GM23338 (cell line): ENCODE measurements around the gene FRAT1. TPM values are rescaled to one million over a fixed set of nuclear protein-coding genes. Genes with fewer than 3 reads are reported as not detected.
A peak's percentile ranks its signal among the peaks of the same experiment; 100 is the strongest.

Experiments used
- ATAC-seq: fragments of 200-7000 bp; cut with Tn5 transposase; 3 replicates; pipeline ENCODE4 v1.9.1; 2020
- DNase-seq: peaks from one replicate; pipeline ENCODE4 v3.0.0-alpha.2; 2015; ENCODE audit warnings: low spot score
- H2AFZ ChIP-seq: fragments of 200-600 bp; sonication (generic); 2 replicates; pipeline ENCODE4 v1.8.0; 2016; ENCODE audit warnings: antibody characterized with exemption, mild to moderate bottlenecking, moderate library complexity
- H3F3A ChIP-seq: fragments of 200-600 bp; sonication (generic); replicated peaks from 2 replicates; pipeline ENCODE4 v1.8.0; 2017; ENCODE audit warnings: antibody characterized with exemption, mixed run types, low read depth
- H3K27ac ChIP-seq: fragments of 200-600 bp; sonication (generic); 2 replicates; pipeline ENCODE4 v1.6.1; 2016; ENCODE audit warnings: low read depth
- H3K27me3 ChIP-seq: fragments of 200-600 bp; sonication (generic); 2 replicates; pipeline ENCODE4 v1.8.0; 2016; ENCODE audit warnings: mild to moderate bottlenecking, mixed run types, moderate library complexity; ENCODE audit not compliant: insufficient read depth
- H3K36me3 ChIP-seq: fragments of 200-600 bp; sonication (generic); 2 replicates; pipeline ENCODE4 v1.8.0; 2016; ENCODE audit warnings: mild to moderate bottlenecking; ENCODE audit not compliant: insufficient read depth
- H3K4me1 ChIP-seq: fragments of 200-600 bp; sonication (generic); 2 replicates; pipeline ENCODE4 v1.8.0; 2016; ENCODE audit warnings: mild to moderate bottlenecking, moderate library complexity; ENCODE audit not compliant: insufficient read depth
- H3K4me2 ChIP-seq: fragments of 200-600 bp; sonication (generic); 2 replicates; pipeline ENCODE4 v1.7.1; 2017; ENCODE audit warnings: mixed run types
- H3K4me3 ChIP-seq: fragments of 200-600 bp; sonication (generic); 2 replicates; pipeline ENCODE4 v1.6.1; 2016; ENCODE audit warnings: mixed run types
- H3K79me2 ChIP-seq: fragments of 200-600 bp; sonication (generic); replicated peaks from 2 replicates; pipeline ENCODE4 v1.8.0; 2017; ENCODE audit warnings: mild to moderate bottlenecking; ENCODE audit not compliant: insufficient read depth
- H3K9me2 ChIP-seq: fragments of 200-600 bp; sonication (generic); 2 replicates; pipeline ENCODE4 v1.8.0; 2017; ENCODE audit not compliant: insufficient read depth
- H4K20me1 ChIP-seq: fragments of 200-600 bp; sonication (generic); replicated peaks from 2 replicates; pipeline ENCODE4 v1.8.0; 2017; ENCODE audit warnings: mild to moderate bottlenecking; ENCODE audit not compliant: insufficient read depth
- H3K27ac Mint-ChIP-seq: 2 replicates; pipeline ENCODE4 v1.8.0; 2020; ENCODE audit warnings: inconsistent platforms, mild to moderate bottlenecking, moderate library complexity, mixed read lengths
- H3K27me3 Mint-ChIP-seq: 3 replicates; pipeline ENCODE4 v1.8.0; 2022; ENCODE audit warnings: low read depth, mild to moderate bottlenecking, moderate library complexity, mixed read lengths, inconsistent platforms; ENCODE audit not compliant: insufficient read depth, poor library complexity
- H3K36me3 Mint-ChIP-seq: 3 replicates; pipeline ENCODE4 v1.8.0; 2021; ENCODE audit warnings: low read depth, mild to moderate bottlenecking, inconsistent platforms, moderate library complexity, mixed read lengths
- H3K4me1 Mint-ChIP-seq: 3 replicates; pipeline ENCODE4 v1.8.0; 2020; ENCODE audit warnings: mild to moderate bottlenecking, inconsistent platforms, mixed read lengths
- H3K4me3 Mint-ChIP-seq: 3 replicates; pipeline ENCODE4 v1.8.0; 2021; ENCODE audit warnings: moderate library complexity, mild to moderate bottlenecking, inconsistent platforms, mixed read lengths
- H3K9me3 Mint-ChIP-seq: 3 replicates; pipeline ENCODE4 v1.8.0; 2020; ENCODE audit warnings: moderate library complexity, mild to moderate bottlenecking, inconsistent platforms, mixed read lengths
- CREB1 ChIP-seq: fragments of 250-450 bp; sonication (Bioruptor Pico); IDR thresholded peaks from 2 replicates; pipeline ENCODE4 v1.5.0; 2020; ENCODE audit warnings: low read depth, mild to moderate bottlenecking, moderate library complexity
- EZH2 ChIP-seq: fragments of 200-600 bp; sonication (generic); IDR thresholded peaks from one replicate; pipeline ENCODE4 v1.8.0; 2017; ENCODE audit warnings: antibody characterized with exemption, mild to moderate bottlenecking, low read depth; ENCODE audit not compliant: unreplicated experiment
- EZH2phosphoT487 ChIP-seq: fragments of 200-600 bp; sonication (generic); IDR thresholded peaks from one replicate; pipeline ENCODE4 v1.8.1; 2018; ENCODE audit warnings: antibody characterized with exemption; ENCODE audit not compliant: unreplicated experiment
- JUNB ChIP-seq: IDR thresholded peaks from one replicate; pipeline ENCODE4 v1.6.1; 2016; ENCODE audit warnings: antibody characterized with exemption; ENCODE audit not compliant: unreplicated experiment
- NANOG ChIP-seq: IDR thresholded peaks from 2 replicates; pipeline ENCODE4 v1.6.1; 2016; ENCODE audit warnings: antibody characterized with exemption, borderline replicate concordance
- POLR2AphosphoS5 ChIP-seq: IDR thresholded peaks from 2 replicates; pipeline ENCODE4 v1.6.1; 2016; ENCODE audit warnings: antibody characterized with exemption, low read depth
- STAT1 ChIP-seq: IDR thresholded peaks from one replicate; pipeline ENCODE4 v1.6.1; 2016; ENCODE audit warnings: antibody characterized with exemption; ENCODE audit not compliant: unreplicated experiment
- ZNF114 ChIP-seq: fragments of 250-450 bp; sonication (Bioruptor Pico); IDR thresholded peaks from 2 replicates; pipeline ENCODE4 v1.5.0; 2020; ENCODE audit warnings: mild to moderate bottlenecking, moderate library complexity
- ZNF331 ChIP-seq: fragments of 250-450 bp; sonication (Bioruptor Pico); IDR thresholded peaks from 2 replicates; pipeline ENCODE4 v1.5.0; 2020; ENCODE audit warnings: low read depth, mild to moderate bottlenecking, moderate library complexity
- polyA plus RNA-seq: library from polyadenylated mRNA; unstranded; fragments of >200 nt; fragmentation: Nextera tagmentation; extraction: Ambion mirVana; gene quantifications from 2 replicates; pipeline ENCODE4 v1.2.1, GENCODE V29; 2016
- total RNA-seq: library from RNA; depleted of rRNA; stranded (reverse); fragments of >200 nt; shearing (Covaris generic); gene quantifications from 2 replicates; pipeline ENCODE4 v1.2.3, GENCODE V29; 2014
- TF ChIP-seq, protein P1 (sequence below): IDR thresholded peaks from 2 replicates; pipeline ENCODE4 v1.6.1; 2016; ENCODE audit warnings: antibody characterized with exemption
- TF ChIP-seq, protein P2 (sequence below), 2 experiments: fragments of 200-600 bp in 1 of 2; sonication (generic) in 1 of 2; conservative IDR thresholded peaks; 2 replicates each; pipeline versions ENCODE4 v1.5.1 to v1.6.1; 2016 to 2017; ENCODE audit warnings: antibody characterized with exemption in 2 of 2, low read depth in 2 of 2, mild to moderate bottlenecking in 2 of 2, moderate library complexity in 1 of 2
- TF ChIP-seq, protein P3 (sequence below): fragments of 250-450 bp; sonication (Bioruptor Pico); IDR thresholded peaks from 2 replicates; pipeline ENCODE4 v1.5.0; 2020; ENCODE audit warnings: mild to moderate bottlenecking, moderate library complexity
- TF ChIP-seq, protein P4 (sequence below): IDR thresholded peaks from one replicate; pipeline ENCODE4 v1.6.1; 2018; ENCODE audit warnings: antibody characterized with exemption; ENCODE audit not compliant: unreplicated experiment

Gene FRAT1
- total and polyA plus RNA-seq, 2 experiments from 2014 or later: 1.4 to 8.5 TPM

DNA sequence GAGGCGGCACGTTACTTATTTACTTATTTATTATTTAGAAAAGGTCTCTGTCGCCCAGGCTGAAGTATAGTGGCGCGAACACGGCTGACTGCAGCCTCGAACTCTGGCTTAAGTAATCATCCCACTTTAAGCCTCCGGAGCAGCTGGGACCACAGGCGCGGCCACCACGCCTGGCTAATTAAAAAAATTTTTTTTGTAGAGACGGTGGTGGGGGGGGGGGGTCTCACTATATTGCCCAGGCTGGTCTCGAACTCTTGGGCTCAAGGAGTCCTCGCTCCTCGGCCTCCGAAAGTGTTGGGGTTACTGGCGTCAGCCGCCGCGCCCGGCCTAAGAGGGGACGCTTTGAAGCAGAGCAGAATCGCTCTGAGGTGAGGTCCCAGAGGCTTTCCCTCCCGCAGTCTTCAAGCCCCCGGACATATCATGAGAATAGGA, 16.1 kb downstream of the FRAT1 start:
- Mint-ChIP-seq H3K9me3 (no peaks in the 10 kb centered on the region), H3K36me3 (peaks cover 26% of the 10 kb centered on the region), H3K4me1 (peaks cover 48% of the 10 kb centered on the region), H3K4me3 (peak overlapping the region; percentile 63), H3K27me3 (peaks cover 23% of the 10 kb centered on the region), H3K27ac (no peak overlapping the region)
- Histone ChIP-seq H3K4me1 (peaks cover 53% of the 10 kb centered on the region), H3F3A (peaks cover 19% of the 10 kb centered on the region), H3K4me2 (peak overlapping the region; percentile 77), H3K9me2 (no peaks in the 10 kb centered on the region), H3K36me3 (no peaks in the 10 kb centered on the region), H3K79me2 (peaks cover 37% of the 10 kb centered on the region), H2AFZ (no peak overlapping the region), H4K20me1 (peaks cover 20% of the 10 kb centered on the region), H3K4me3 (peak overlapping the region; percentile 82), H3K27ac (peak overlapping the region; percentile 98), H3K27me3 (no peaks in the 10 kb centered on the region)
- ATAC-seq: peak; percentile 1; the same call in 1 of the 3 replicates
- peak; percentile 71 for DNase-seq
- TF ChIP-seq, protein P1, sequence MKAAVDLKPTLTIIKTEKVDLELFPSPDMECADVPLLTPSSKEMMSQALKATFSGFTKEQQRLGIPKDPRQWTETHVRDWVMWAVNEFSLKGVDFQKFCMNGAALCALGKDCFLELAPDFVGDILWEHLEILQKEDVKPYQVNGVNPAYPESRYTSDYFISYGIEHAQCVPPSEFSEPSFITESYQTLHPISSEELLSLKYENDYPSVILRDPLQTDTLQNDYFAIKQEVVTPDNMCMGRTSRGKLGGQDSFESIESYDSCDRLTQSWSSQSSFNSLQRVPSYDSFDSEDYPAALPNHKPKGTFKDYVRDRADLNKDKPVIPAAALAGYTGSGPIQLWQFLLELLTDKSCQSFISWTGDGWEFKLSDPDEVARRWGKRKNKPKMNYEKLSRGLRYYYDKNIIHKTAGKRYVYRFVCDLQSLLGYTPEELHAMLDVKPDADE: no peak
- TF ChIP-seq CREB1 (no peak), POLR2AphosphoS5 (no peak), ZNF114 (CRISPR knock-in tag) (no peak), NANOG (no peak), ZNF331 (no peak), STAT1 (no peak), EZH2phosphoT487 (no peak), JUNB (no peak), EZH2 (no peak)
- TF ChIP-seq, protein P2, sequence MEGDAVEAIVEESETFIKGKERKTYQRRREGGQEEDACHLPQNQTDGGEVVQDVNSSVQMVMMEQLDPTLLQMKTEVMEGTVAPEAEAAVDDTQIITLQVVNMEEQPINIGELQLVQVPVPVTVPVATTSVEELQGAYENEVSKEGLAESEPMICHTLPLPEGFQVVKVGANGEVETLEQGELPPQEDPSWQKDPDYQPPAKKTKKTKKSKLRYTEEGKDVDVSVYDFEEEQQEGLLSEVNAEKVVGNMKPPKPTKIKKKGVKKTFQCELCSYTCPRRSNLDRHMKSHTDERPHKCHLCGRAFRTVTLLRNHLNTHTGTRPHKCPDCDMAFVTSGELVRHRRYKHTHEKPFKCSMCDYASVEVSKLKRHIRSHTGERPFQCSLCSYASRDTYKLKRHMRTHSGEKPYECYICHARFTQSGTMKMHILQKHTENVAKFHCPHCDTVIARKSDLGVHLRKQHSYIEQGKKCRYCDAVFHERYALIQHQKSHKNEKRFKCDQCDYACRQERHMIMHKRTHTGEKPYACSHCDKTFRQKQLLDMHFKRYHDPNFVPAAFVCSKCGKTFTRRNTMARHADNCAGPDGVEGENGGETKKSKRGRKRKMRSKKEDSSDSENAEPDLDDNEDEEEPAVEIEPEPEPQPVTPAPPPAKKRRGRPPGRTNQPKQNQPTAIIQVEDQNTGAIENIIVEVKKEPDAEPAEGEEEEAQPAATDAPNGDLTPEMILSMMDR (conservative IDR thresholded peaks at IDR 0.05; ENCODE audit: low read depth in 2 of 2): no peak
- TF ChIP-seq, protein P3, sequence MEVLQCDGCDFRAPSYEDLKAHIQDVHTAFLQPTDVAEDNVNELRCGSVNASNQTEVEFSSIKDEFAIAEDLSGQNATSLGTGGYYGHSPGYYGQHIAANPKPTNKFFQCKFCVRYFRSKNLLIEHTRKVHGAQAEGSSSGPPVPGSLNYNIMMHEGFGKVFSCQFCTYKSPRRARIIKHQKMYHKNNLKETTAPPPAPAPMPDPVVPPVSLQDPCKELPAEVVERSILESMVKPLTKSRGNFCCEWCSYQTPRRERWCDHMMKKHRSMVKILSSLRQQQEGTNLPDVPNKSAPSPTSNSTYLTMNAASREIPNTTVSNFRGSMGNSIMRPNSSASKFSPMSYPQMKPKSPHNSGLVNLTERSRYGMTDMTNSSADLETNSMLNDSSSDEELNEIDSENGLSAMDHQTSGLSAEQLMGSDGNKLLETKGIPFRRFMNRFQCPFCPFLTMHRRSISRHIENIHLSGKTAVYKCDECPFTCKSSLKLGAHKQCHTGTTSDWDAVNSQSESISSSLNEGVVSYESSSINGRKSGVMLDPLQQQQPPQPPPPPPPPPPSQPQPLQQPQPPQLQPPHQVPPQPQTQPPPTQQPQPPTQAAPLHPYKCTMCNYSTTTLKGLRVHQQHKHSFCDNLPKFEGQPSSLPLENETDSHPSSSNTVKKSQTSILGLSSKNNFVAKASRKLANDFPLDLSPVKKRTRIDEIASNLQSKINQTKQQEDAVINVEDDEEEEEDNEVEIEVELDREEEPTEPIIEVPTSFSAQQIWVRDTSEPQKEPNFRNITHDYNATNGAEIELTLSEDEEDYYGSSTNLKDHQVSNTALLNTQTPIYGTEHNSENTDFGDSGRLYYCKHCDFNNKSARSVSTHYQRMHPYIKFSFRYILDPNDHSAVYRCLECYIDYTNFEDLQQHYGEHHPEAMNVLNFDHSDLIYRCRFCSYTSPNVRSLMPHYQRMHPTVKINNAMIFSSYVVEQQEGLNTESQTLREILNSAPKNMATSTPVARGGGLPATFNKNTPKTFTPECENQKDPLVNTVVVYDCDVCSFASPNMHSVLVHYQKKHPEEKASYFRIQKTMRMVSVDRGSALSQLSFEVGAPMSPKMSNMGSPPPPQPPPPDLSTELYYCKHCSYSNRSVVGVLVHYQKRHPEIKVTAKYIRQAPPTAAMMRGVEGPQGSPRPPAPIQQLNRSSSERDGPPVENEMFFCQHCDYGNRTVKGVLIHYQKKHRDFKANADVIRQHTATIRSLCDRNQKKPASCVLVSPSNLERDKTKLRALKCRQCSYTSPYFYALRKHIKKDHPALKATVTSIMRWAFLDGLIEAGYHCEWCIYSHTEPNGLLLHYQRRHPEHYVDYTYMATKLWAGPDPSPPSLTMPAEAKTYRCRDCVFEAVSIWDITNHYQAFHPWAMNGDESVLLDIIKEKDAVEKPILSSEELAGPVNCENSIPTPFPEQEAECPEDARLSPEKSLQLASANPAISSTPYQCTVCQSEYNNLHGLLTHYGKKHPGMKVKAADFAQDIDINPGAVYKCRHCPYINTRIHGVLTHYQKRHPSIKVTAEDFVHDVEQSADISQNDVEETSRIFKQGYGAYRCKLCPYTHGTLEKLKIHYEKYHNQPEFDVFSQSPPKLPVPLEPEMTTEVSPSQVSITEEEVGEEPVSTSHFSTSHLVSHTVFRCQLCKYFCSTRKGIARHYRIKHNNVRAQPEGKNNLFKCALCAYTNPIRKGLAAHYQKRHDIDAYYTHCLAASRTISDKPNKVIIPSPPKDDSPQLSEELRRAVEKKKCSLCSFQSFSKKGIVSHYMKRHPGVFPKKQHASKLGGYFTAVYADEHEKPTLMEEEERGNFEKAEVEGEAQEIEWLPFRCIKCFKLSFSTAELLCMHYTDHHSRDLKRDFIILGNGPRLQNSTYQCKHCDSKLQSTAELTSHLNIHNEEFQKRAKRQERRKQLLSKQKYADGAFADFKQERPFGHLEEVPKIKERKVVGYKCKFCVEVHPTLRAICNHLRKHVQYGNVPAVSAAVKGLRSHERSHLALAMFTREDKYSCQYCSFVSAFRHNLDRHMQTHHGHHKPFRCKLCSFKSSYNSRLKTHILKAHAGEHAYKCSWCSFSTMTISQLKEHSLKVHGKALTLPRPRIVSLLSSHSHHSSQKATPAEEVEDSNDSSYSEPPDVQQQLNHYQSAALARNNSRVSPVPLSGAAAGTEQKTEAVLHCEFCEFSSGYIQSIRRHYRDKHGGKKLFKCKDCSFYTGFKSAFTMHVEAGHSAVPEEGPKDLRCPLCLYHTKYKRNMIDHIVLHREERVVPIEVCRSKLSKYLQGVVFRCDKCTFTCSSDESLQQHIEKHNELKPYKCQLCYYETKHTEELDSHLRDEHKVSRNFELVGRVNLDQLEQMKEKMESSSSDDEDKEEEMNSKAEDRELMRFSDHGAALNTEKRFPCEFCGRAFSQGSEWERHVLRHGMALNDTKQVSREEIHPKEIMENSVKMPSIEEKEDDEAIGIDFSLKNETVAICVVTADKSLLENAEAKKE (CRISPR knock-in tag): no peak
- TF ChIP-seq, protein P4, sequence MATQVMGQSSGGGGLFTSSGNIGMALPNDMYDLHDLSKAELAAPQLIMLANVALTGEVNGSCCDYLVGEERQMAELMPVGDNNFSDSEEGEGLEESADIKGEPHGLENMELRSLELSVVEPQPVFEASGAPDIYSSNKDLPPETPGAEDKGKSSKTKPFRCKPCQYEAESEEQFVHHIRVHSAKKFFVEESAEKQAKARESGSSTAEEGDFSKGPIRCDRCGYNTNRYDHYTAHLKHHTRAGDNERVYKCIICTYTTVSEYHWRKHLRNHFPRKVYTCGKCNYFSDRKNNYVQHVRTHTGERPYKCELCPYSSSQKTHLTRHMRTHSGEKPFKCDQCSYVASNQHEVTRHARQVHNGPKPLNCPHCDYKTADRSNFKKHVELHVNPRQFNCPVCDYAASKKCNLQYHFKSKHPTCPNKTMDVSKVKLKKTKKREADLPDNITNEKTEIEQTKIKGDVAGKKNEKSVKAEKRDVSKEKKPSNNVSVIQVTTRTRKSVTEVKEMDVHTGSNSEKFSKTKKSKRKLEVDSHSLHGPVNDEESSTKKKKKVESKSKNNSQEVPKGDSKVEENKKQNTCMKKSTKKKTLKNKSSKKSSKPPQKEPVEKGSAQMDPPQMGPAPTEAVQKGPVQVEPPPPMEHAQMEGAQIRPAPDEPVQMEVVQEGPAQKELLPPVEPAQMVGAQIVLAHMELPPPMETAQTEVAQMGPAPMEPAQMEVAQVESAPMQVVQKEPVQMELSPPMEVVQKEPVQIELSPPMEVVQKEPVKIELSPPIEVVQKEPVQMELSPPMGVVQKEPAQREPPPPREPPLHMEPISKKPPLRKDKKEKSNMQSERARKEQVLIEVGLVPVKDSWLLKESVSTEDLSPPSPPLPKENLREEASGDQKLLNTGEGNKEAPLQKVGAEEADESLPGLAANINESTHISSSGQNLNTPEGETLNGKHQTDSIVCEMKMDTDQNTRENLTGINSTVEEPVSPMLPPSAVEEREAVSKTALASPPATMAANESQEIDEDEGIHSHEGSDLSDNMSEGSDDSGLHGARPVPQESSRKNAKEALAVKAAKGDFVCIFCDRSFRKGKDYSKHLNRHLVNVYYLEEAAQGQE: no peak
